ENCODE data around the gene PASK. TPM values are rescaled to one million over a fixed set of nuclear protein-coding genes. Genes with fewer than 3 reads are reported as not detected.

The PASK gene
- total and polyA plus RNA-seq, 2 experiments from 2014 or later = 2.5 to 8.8 TPM

DNA sequence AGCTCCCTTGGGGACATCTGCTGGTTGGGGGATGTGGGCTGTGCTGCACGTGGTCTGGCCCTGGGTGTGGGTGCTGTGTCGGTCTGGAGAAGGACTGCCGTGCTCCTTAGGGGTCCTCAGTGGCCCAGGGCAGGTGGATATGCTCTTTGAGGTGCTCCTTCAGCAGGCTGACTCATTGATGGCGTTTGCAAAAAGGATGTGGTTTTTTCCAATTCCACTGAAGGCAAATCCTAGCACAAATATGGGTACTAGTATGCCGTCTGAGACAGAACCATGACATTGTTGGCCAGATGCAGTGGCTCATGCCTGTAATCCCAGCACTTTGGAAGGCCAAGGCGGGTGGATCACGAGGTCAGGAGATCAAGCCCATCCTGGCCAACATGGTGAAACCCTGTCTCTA is 4.3 kb upstream of the PASK start:
- TF ChIP-seq EZH2 (IDR thresholded peaks at IDR 0.05; ENCODE audit: borderline replicate concordance) (no peak), EZH2phosphoT487 (IDR thresholded peaks at IDR 0.05; ENCODE audit: low read depth, severe bottlenecking, unreplicated experiment) (no peak)
- TF ChIP-seq, protein P1, sequence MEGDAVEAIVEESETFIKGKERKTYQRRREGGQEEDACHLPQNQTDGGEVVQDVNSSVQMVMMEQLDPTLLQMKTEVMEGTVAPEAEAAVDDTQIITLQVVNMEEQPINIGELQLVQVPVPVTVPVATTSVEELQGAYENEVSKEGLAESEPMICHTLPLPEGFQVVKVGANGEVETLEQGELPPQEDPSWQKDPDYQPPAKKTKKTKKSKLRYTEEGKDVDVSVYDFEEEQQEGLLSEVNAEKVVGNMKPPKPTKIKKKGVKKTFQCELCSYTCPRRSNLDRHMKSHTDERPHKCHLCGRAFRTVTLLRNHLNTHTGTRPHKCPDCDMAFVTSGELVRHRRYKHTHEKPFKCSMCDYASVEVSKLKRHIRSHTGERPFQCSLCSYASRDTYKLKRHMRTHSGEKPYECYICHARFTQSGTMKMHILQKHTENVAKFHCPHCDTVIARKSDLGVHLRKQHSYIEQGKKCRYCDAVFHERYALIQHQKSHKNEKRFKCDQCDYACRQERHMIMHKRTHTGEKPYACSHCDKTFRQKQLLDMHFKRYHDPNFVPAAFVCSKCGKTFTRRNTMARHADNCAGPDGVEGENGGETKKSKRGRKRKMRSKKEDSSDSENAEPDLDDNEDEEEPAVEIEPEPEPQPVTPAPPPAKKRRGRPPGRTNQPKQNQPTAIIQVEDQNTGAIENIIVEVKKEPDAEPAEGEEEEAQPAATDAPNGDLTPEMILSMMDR (IDR thresholded peaks at IDR 0.05; ENCODE audit: poor library complexity) = no peak

DNA sequence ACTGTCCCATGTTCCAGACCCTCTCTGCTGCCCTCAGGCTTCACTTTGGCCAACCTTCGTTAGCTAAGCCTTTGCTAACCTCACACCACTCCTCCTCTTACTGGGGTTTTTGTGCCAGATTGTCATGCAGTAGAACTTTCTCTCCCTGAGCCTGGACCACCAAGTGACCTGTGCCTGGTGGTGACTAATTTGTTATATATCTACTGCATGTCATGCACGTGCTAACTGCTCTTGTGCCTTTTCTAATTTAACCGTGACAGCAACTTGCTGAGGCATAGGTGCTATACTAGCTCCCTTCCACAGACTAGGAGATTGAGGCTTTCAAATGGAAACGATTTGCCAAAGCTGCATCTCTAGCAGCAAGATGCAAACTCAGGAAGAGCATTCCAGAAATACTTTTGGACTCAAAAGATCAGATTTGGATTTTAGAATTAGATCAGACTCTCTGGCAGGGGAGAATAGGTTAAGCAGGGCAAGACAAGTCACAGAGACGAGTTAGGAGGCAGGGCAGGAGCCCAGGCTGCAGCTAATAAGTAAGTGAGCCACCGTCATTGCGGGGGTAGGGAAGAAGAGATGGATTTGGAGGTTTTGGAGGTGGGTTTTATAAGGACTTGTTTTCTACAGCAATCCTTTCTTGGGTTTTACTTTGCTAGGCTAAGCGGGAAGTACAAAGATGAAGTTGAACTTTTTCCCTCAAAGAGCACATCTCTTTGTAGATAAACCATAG is 2.8 kb upstream of the PASK start:
- no peaks in the 10 kb centered on the region for H3K27me3 ChIP-seq
- H3K36me3 ChIP-seq (replicated peaks; ENCODE audit: insufficient read depth, low read depth) = no peaks in the 10 kb centered on the region
- H4K20me1 ChIP-seq (ENCODE audit: insufficient read depth, poor library complexity, severe bottlenecking) = no peaks in the 10 kb centered on the region
- H3K27ac ChIP-seq = no peak overlapping the region
- whole genome bisulfite sequencing (ENCODE audit: low lambda C conversion rate, missing lambda C conversion rate) = 71% methylated on average over 8 of the region's 8 CpGs
- no peak overlapping the region for H3K4me3 ChIP-seq
- H3K9me2 ChIP-seq (replicated peaks; ENCODE audit: insufficient read depth) = no peaks in the 10 kb centered on the region
- TF ChIP-seq, protein P1 (IDR thresholded peaks at IDR 0.05; ENCODE audit: poor library complexity) = no peak
- TF ChIP-seq EZH2phosphoT487 (IDR thresholded peaks at IDR 0.05; ENCODE audit: low read depth, severe bottlenecking, unreplicated experiment) = no peak
- TF ChIP-seq EZH2 (IDR thresholded peaks at IDR 0.05; ENCODE audit: borderline replicate concordance) = no peak
- no peak overlapping the region for H3K4me2 ChIP-seq
- no peaks in the 10 kb centered on the region for H3K9me3 ChIP-seq (ENCODE audit: low read depth)
- DNase-seq (ENCODE audit: low spot score) = no peak
- H3K4me1 ChIP-seq (ENCODE audit: insufficient read depth) = no peaks in the 10 kb centered on the region
- H3K79me2 ChIP-seq = peaks cover 8% of the 10 kb centered on the region
- H2AFZ ChIP-seq = no peak overlapping the region

More for the DNA sequence above, 4.3 kb upstream of the PASK start:
- Histone ChIP-seq H3K4me3 (no peak overlapping the region), H3K9me2 (replicated peaks; ENCODE audit: insufficient read depth) (no peaks in the 10 kb centered on the region), H3K79me2 (peaks cover 6% of the 10 kb centered on the region), H3K4me2 (no peak overlapping the region), H3K27me3 (no peaks in the 10 kb centered on the region), H4K20me1 (ENCODE audit: insufficient read depth, poor library complexity, severe bottlenecking) (no peaks in the 10 kb centered on the region), H3K27ac (no peak overlapping the region), H2AFZ (no peak overlapping the region), H3K4me1 (ENCODE audit: insufficient read depth) (no peaks in the 10 kb centered on the region), H3K9me3 (ENCODE audit: low read depth) (no peaks in the 10 kb centered on the region), H3K36me3 (replicated peaks; ENCODE audit: insufficient read depth, low read depth) (no peaks in the 10 kb centered on the region)
- no peak for DNase-seq (ENCODE audit: low spot score)
- 91% methylated on average over 7 of the region's 7 CpGs for WGBS (ENCODE audit: low lambda C conversion rate, missing lambda C conversion rate)

DNA sequence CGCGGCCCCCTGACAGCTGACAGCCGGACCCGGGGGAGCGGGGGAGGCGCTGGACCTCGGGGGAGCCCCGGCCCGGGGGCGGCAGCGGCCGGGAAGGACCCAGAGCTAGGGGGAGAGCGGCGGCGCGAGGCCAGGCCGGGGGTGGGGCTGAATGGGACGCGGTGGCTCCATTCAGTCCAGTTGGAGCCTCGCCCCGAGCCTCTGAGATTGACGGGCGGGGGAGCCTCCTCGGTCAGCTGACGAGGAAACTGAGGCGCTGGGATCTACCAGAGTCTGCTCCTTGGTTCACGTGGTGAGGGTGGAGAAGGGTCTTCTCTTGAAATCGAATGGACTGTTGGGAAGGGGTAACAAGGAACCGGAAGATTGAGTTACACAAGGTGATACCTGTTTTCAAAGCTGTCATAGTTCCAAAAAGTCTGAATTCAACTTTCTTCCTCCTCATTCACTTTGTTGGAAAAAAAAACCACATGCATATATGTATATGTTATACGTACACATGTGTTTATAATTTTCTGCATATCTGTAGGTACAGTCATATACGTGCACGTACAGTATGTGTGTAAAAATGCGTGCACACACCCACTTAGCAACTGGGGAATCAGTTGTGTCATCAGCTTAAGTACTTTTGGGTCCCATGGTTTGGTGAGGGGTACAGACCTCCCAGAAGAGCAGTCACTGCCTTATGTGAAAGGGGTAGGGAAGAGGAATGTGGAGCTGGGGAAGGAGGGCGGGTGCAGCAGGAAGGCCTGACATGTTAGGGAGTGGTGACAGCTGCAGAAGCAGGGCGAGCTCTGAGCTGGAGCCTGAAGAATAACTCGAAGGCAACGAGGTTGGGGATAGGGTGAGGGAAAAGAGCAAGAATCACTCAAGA is 1.6 kb upstream of the PASK start:
- H4K20me1 ChIP-seq (ENCODE audit: insufficient read depth, poor library complexity, severe bottlenecking) = no peaks in the 10 kb centered on the region
- peak overlapping the region; percentile 53 for H3K4me3 ChIP-seq
- no peak for DNase-seq (ENCODE audit: low spot score)
- no peaks in the 10 kb centered on the region for H3K27me3 ChIP-seq
- 15% methylated on average over 30 of the region's 37 CpGs for WGBS (ENCODE audit: low lambda C conversion rate, missing lambda C conversion rate)
- H3K4me1 ChIP-seq (ENCODE audit: insufficient read depth) = no peaks in the 10 kb centered on the region
- H2AFZ ChIP-seq = peak overlapping the region; percentile 81
- peak overlapping the region; percentile 73 for H3K27ac ChIP-seq
- peaks cover 9% of the 10 kb centered on the region for H3K79me2 ChIP-seq
- TF ChIP-seq EZH2phosphoT487 (IDR thresholded peaks at IDR 0.05; ENCODE audit: low read depth, severe bottlenecking, unreplicated experiment) = no peak
- TF ChIP-seq EZH2 (IDR thresholded peaks at IDR 0.05; ENCODE audit: borderline replicate concordance) = no peak
- TF ChIP-seq, protein P1 (IDR thresholded peaks at IDR 0.05; ENCODE audit: poor library complexity) = no peak
- H3K4me2 ChIP-seq = peak overlapping the region; percentile 80
- no peaks in the 10 kb centered on the region for H3K36me3 ChIP-seq (replicated peaks; ENCODE audit: insufficient read depth, low read depth)
- H3K9me2 ChIP-seq (replicated peaks; ENCODE audit: insufficient read depth) = no peaks in the 10 kb centered on the region
- no peaks in the 10 kb centered on the region for H3K9me3 ChIP-seq (ENCODE audit: low read depth)

All from hepatocyte (in vitro differentiated cells).